Karpas-422 (cell line): ENCODE measurements around the gene NLRP6. TPM values are rescaled to one million over a fixed set of nuclear protein-coding genes. Genes with fewer than 3 reads are reported as not detected.
A peak's percentile ranks its signal among the peaks of the same experiment; 100 is the strongest.
"Not testable (repeated sequence)": the region's sequence is repeated elsewhere in the genome, so short reads cannot be mapped to it uniquely, and the experiment has no call there.

Source experiments
- DNase-seq: peaks from one replicate; pipeline ENCODE4 v3.0.0-alpha.2; 2015
- H2AFZ ChIP-seq: fragments of 200-600 bp; sonication (generic); 2 replicates; pipeline ENCODE4 v1.6.1; 2014; ENCODE audit warnings: antibody characterized with exemption, low read length, mixed read lengths
- H3K27ac ChIP-seq: fragments of 200-600 bp; sonication (generic); 2 replicates; pipeline ENCODE4 v1.5.1; 2014; ENCODE audit warnings: mild to moderate bottlenecking, low read length, moderate library complexity
- H3K27me3 ChIP-seq: fragments of 200-600 bp; sonication (generic); 2 replicates; pipeline ENCODE4 v1.6.1; 2014; ENCODE audit warnings: low read length, mixed read lengths
- H3K36me3 ChIP-seq: fragments of 200-600 bp; sonication (generic); 2 replicates; pipeline ENCODE4 v1.6.1; 2014; ENCODE audit warnings: low read length, mixed read lengths; ENCODE audit not compliant: insufficient read depth
- H3K4me1 ChIP-seq: fragments of 200-600 bp; sonication (generic); 2 replicates; pipeline ENCODE4 v1.6.1; 2014; ENCODE audit warnings: mild to moderate bottlenecking, low read length, mixed read lengths
- H3K4me2 ChIP-seq: fragments of 200-600 bp; sonication (generic); 2 replicates; pipeline ENCODE4 v1.6.1; 2014; ENCODE audit warnings: low read length, low read depth, mild to moderate bottlenecking; ENCODE audit not compliant: poor library complexity, severe bottlenecking
- H3K4me3 ChIP-seq: fragments of 200-600 bp; sonication (generic); 2 replicates; pipeline ENCODE4 v1.5.1; 2014; ENCODE audit warnings: mild to moderate bottlenecking, antibody characterized with exemption, low read length, mixed read lengths
- H3K79me2 ChIP-seq: fragments of 200-600 bp; sonication (generic); 2 replicates; pipeline ENCODE4 v1.6.1; 2014; ENCODE audit warnings: mild to moderate bottlenecking, low read length, mixed read lengths
- H3K9ac ChIP-seq: fragments of 200-600 bp; sonication (generic); 2 replicates; pipeline ENCODE4 v1.6.0; 2014; ENCODE audit warnings: low read length
- H3K9me2 ChIP-seq: fragments of 200-600 bp; sonication (generic), shearing (Covaris generic); replicated peaks from 2 replicates; pipeline ENCODE4 v1.6.0; 2014; ENCODE audit warnings: mild to moderate bottlenecking, low read length, moderate library complexity; ENCODE audit not compliant: insufficient read depth
- H3K9me3 ChIP-seq: fragments of 300-700, 200-600 bp; sonication (generic); 2 replicates; pipeline ENCODE4 v1.6.1; 2014; ENCODE audit warnings: low read length, mixed read lengths
- H4K20me1 ChIP-seq: fragments of 200-600 bp; sonication (generic); 2 replicates; pipeline ENCODE4 v1.6.1; 2014; ENCODE audit warnings: mild to moderate bottlenecking, antibody characterized with exemption, low read length, low read depth; ENCODE audit not compliant: insufficient read depth
- total RNA-seq: library from RNA; depleted of rRNA; stranded (reverse); fragments of >200 nt; shearing (Covaris generic); gene quantifications from 2 replicates; pipeline ENCODE4 v1.2.3, GENCODE V29; 2014; ENCODE audit warnings: low replicate concordance

The NLRP6 gene
- total RNA-seq, 1 experiment from 2014 or later: not detected

GRCh38 chr11:236774-237767 is 41.1 kb upstream of the NLRP6 start, which contains the start of gene PSMD13:
Gene PSMD13, plus strand, starts transcription at chr11:236976. Its CDS starts 74 bp downstream, at chr11:237050.
- Histone ChIP-seq H3K79me2 (peaks cover 67% of the 10 kb centered on the region), H3K27ac (peak within 1 kb of the TSS; percentile 91), H3K9me2 (no peaks in the 10 kb centered on the region), H2AFZ (peak within 1 kb of the TSS; percentile 98; the same call in 1 of the 2 replicates), H3K27me3 (no peaks in the 10 kb centered on the region), H3K4me1 (peaks cover 24% of the 10 kb centered on the region), H4K20me1 (peaks cover 3% of the 10 kb centered on the region; the same call in 1 of the 2 replicates), H3K4me3 (peak within 1 kb of the TSS; percentile 98), H3K9ac (peak within 1 kb of the TSS; percentile 96), H3K36me3 (peaks cover 13% of the 10 kb centered on the region; the same call in 1 of the 2 replicates), H3K4me2 (peak within 1 kb of the TSS; percentile 97), H3K9me3 (no peaks in the 10 kb centered on the region)
- peak; percentile 95 for DNase-seq

- not testable (repeated sequence) for H2AFZ ChIP-seq, H3K27me3 ChIP-seq, H3K9me2 ChIP-seq, DNase-seq, H3K9me3 ChIP-seq, H3K27ac ChIP-seq, H4K20me1 ChIP-seq
- Histone ChIP-seq H3K36me3 (peaks cover 23% of the 10 kb centered on the region; the same call in 1 of the 2 replicates), H3K4me1 (peaks cover 24% of the 10 kb centered on the region), H3K4me3 (peak overlapping the region; percentile 98), H3K79me2 (peaks cover 77% of the 10 kb centered on the region), H3K9ac (peak overlapping the region; percentile 96), H3K4me2 (peak overlapping the region; percentile 97)
These were observed 39.9 kb upstream of the NLRP6 start for GRCh38 chr11:238346-238745.

- Histone ChIP-seq H3K27me3 (no peaks in the 10 kb centered on the region), H3K79me2 (peaks cover 66% of the 10 kb centered on the region), H3K4me2 (no peak overlapping the region), H3K27ac (no peak overlapping the region), H4K20me1 (peaks cover 3% of the 10 kb centered on the region; the same call in 1 of the 2 replicates), H3K9me2 (no peaks in the 10 kb centered on the region), H3K4me3 (no peak overlapping the region), H3K9ac (no peak overlapping the region), H3K9me3 (no peaks in the 10 kb centered on the region), H3K36me3 (peaks cover 35% of the 10 kb centered on the region; the same call in 1 of the 2 replicates), H3K4me1 (peaks cover 19% of the 10 kb centered on the region), H2AFZ (no peak overlapping the region)
- no peak for DNase-seq
These were observed 37.9 kb upstream of the NLRP6 start for GRCh38 chr11:240315-240714.

GRCh38 chr11:241634-242033 is 36.6 kb upstream of the NLRP6 start:
- Histone ChIP-seq H2AFZ (no peak overlapping the region), H3K4me2 (no peak overlapping the region), H3K4me1 (peaks cover 14% of the 10 kb centered on the region), H3K4me3 (no peak overlapping the region), H3K27ac (no peak overlapping the region), H3K27me3 (no peaks in the 10 kb centered on the region), H3K9me3 (no peaks in the 10 kb centered on the region), H3K9ac (no peak overlapping the region), H4K20me1 (peaks cover 3% of the 10 kb centered on the region; the same call in 1 of the 2 replicates), H3K9me2 (no peaks in the 10 kb centered on the region), H3K79me2 (peaks cover 59% of the 10 kb centered on the region), H3K36me3 (peaks cover 40% of the 10 kb centered on the region; the same call in 1 of the 2 replicates)
- DNase-seq: no peak

- peaks cover 43% of the 10 kb centered on the region; the same call in 1 of the 2 replicates for H3K36me3 ChIP-seq
These were observed 33.8 kb upstream of the NLRP6 start for GRCh38 chr11:244376-244775.

GRCh38 chr11:249062-249461 is 29.1 kb upstream of the NLRP6 start:
- Histone ChIP-seq H3K27me3 (no peaks in the 10 kb centered on the region), H4K20me1 (peaks cover 9% of the 10 kb centered on the region), H3K4me2 (no peak overlapping the region), H3K4me1 (no peaks in the 10 kb centered on the region), H3K79me2 (no peaks in the 10 kb centered on the region), H3K9me2 (no peaks in the 10 kb centered on the region), H3K9ac (no peak overlapping the region), H3K27ac (no peak overlapping the region), H3K4me3 (no peak overlapping the region), H3K9me3 (no peaks in the 10 kb centered on the region), H2AFZ (no peak overlapping the region), H3K36me3 (peaks cover 39% of the 10 kb centered on the region; the same call in 1 of the 2 replicates)
- DNase-seq: no peak

More at GRCh38 chr11:244376-244775, 33.8 kb upstream of the NLRP6 start:
- no peak overlapping the region for H2AFZ ChIP-seq
- 0 out of 2 replicates have a peak, but pooled peaks cover 3% of the 10 kb centered on the region for H4K20me1 ChIP-seq
- no peaks in the 10 kb centered on the region for H3K9me3 ChIP-seq
- H3K4me1 ChIP-seq: no peaks in the 10 kb centered on the region
- H3K27me3 ChIP-seq: no peaks in the 10 kb centered on the region
- H3K27ac ChIP-seq: no peak overlapping the region
- peaks cover 33% of the 10 kb centered on the region for H3K79me2 ChIP-seq
- H3K4me3 ChIP-seq: no peak overlapping the region
- no peak overlapping the region for H3K9ac ChIP-seq
- H3K9me2 ChIP-seq: no peaks in the 10 kb centered on the region
- no peak overlapping the region for H3K4me2 ChIP-seq
- no peak for DNase-seq

- DNase-seq: no peak
- Histone ChIP-seq H3K27ac (no peak overlapping the region), H3K4me3 (no peak overlapping the region), H4K20me1 (peaks cover 9% of the 10 kb centered on the region), H3K9me3 (no peaks in the 10 kb centered on the region), H3K9ac (no peak overlapping the region), H3K36me3 (peaks cover 31% of the 10 kb centered on the region; the same call in 1 of the 2 replicates), H3K4me2 (no peak overlapping the region), H3K9me2 (no peaks in the 10 kb centered on the region), H3K4me1 (no peaks in the 10 kb centered on the region), H2AFZ (no peak overlapping the region), H3K27me3 (no peaks in the 10 kb centered on the region), H3K79me2 (no peaks in the 10 kb centered on the region)
These were observed 27.9 kb upstream of the NLRP6 start for GRCh38 chr11:250274-250673.

- Histone ChIP-seq H3K9me3 (no peaks in the 10 kb centered on the region), H3K79me2 (no peaks in the 10 kb centered on the region), H3K9me2 (no peaks in the 10 kb centered on the region), H4K20me1 (peaks cover 9% of the 10 kb centered on the region), H3K4me1 (no peaks in the 10 kb centered on the region), H3K9ac (no peak overlapping the region), H3K36me3 (peaks cover 30% of the 10 kb centered on the region; the same call in 1 of the 2 replicates), H3K4me3 (no peak overlapping the region), H3K27ac (no peak overlapping the region), H3K4me2 (no peak overlapping the region), H3K27me3 (no peaks in the 10 kb centered on the region), H2AFZ (no peak overlapping the region)
- peak; percentile 84 for DNase-seq
These were observed 27.4 kb upstream of the NLRP6 start for GRCh38 chr11:250740-251299.
